Fibroblast of skin of right quadriceps (primary cell): Measurements from ENCODE around the gene LRRC3B.

Source experiments
- DNase-seq: peaks from one replicate; pipeline ENCODE4 v3.0.0-alpha.2; 2013

The LRRC3B gene

DNA sequence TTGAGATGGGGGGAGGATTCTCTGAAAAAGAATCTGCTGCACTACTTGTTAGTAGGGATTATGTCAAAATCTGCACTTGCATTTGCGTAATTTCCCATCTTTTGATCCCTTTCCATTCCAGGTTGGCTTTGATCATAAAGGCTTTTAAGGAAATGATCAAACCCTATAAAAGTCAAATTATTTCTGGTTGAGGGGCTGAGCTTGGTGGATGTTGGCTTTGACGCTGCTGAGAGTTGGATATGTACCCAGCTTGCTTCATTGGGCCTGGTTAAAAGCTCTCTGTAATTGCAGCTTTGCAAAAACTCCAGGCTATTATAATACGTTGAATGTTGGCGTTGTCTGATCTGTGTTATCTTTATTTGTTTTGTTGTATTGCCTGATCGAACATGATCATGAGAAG is 12.0 kb downstream of the LRRC3B start:
- no peak for DNase-seq

GRCh38 chr3:26636096-26636727 is 13.6 kb downstream of the LRRC3B start:
- DNase-seq: no peak

GRCh38 chr3:26637698-26638097 is 15.1 kb downstream of the LRRC3B start:
- no peak for DNase-seq

- no peak for DNase-seq
These were observed 15.5 kb downstream of the LRRC3B start for GRCh38 chr3:26638113-26638512.

- DNase-seq: no peak
These were observed 16.8 kb downstream of the LRRC3B start for GRCh38 chr3:26639339-26639738.

GRCh38 chr3:26647078-26647477 is 24.5 kb downstream of the LRRC3B start:
- no peak for DNase-seq

DNA sequence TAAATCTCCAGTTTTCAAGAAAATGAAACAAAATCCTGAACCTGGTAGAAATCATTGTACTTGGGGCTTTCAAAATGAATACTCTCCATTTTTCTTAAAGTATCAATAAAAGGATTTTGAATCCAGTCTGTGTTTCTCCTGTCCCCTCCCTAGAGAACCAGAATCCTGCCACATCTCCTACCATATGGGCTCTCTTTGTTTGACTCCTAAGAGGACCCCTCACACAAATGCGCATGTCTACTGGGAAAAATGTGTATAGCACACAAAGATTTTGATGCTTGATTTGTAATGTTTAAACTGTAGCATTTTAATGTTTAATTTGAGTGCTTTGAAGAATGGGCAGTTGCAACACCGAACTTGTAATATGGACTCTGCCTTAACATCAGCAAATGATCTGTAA is 25.9 kb downstream of the LRRC3B start:
- no peak for DNase-seq

- DNase-seq: no peak
These were observed 29.6 kb downstream of the LRRC3B start for GRCh38 chr3:26652164-26652563.

DNA sequence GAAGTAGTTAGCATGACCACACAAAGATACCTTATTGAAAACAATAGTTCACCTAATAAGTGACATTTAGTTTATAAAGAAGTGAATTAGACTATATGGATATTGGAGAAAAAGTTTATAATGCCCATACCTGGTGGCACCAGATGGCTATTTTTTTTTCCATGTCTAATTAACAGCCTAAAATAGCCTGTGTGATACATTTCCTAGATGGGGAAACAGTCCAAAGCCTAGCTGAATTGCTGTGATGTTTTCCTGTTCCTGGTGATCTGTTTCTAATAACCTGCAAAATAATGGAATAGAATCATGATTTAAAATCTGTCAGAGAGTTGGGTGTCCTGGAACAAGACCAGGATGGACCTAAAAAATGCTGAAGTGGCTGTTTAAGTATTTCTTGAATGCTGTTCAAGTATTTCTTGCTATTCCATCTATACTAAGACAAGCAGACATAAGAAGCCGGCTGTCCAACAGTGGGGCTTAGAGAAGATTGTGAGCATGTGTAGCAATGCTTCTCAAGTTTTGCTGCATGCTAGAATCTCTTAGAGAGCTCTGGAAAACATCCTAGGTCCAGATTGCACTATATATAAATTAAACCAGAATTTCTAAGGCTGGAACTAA is 31.3 kb downstream of the LRRC3B start:
- peak; percentile 1 for DNase-seq

DNA sequence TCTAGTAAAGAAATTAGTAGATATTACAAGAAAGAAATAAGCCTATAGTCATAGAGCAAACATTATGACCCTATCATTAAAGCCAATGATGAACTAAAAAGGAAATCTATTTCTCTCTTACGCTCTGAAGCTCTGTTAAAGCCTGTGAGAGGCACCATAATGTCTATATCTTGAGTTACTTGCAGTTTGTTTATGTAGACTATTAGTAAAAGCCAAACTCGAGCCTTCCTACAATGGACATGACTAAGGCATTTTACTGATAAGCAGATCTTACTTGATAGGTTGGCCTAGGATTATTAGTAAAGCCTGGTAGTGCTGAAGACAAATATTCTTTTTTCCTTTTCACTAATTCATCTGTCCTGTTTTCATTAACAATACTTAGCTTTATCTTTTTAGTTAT is 32.7 kb downstream of the LRRC3B start:
- no peak for DNase-seq

DNA sequence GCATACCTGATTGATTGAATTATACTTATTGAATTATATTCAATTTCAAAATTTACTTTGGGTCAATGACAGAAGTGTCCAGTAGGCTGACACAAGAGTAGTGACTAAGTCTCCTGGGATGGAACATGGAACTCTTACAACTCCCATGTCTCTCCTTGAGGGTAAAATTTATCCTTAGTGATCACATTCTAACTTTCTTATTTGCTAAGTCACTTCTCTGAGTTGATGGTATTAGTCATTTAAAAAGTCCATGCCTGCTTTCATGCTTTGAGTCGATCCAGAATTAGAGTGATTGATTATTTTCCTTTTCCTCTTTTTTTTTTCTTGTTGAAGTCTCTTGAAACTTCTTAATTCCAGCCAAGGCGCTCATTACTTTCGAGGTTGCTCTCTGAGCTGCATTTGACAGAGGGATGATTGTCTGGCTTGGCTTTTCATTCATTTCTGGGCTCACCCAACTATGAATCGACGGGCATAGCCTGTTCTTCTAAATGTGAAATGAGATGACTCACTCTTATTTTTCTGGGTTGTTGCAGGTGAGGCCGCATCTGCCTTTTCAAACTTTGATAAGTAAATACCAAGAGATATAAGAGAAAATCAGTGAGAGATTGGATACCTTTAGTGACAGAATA is 34.9 kb downstream of the LRRC3B start:
- DNase-seq: peak; percentile 7

- no peak for DNase-seq
These were observed 45.6 kb downstream of the LRRC3B start for GRCh38 chr3:26668171-26668570.

GRCh38 chr3:26668696-26669095 is 46.1 kb downstream of the LRRC3B start:
- no peak for DNase-seq

GRCh38 chr3:26675336-26675735 is 52.8 kb downstream of the LRRC3B start:
- DNase-seq: no peak

DNA sequence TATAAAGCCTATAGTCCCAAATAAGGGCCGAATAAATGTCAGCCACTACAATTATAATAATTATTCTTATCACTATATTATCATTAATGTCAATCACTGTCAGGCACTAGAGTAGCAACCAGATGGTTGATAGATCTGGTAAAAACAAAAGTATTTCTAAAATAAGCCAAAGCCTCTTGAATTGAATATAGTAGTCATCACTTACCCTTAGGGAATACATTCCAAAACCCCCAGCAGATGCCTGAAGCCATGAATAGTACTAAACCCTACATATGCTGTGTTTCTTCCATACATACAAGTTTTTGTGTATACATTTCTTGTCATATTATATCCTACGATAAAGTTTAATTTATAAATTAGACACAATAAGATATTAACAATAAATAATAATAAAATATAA is 59.1 kb downstream of the LRRC3B start:
- DNase-seq: no peak

DNA sequence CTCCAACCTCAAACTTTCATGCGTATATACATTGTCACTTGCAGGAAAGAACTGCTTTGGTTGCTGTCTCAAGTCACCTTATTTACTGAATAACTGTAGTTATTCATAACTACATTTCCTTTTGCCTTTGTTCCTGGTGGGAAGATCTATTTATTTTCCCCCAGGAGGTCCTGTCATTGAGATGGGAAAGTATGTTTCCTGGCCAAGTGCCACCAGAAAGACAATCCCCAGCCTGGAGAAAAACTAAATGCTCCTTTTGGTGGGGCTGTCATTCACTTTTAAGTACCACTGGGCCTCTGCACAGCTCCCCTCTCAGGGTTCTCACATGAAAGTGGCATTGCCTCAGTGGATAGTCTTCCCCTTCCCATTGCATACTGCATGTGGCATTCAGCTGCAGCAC is 59.8 kb downstream of the LRRC3B start:
- DNase-seq: no peak

DNA sequence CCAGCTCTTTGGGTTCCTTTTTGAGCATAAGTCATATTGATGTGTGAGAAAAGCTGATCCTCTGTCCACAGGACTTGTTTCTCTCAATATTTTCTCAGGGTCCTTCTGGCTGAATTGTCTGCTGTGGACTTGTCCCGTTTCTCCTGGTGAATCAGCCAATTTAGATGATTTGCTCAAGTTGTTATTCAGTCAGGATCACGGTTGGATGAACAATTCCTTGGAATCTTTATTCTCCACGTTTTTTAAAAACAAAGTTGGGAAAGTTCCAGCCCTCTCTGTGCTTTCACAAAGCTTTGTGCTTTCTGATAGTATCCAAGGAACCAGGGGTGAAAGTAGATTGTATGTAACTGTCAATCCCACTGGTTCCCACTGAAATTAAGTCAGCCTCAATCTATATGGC is 61.3 kb downstream of the LRRC3B start:
- DNase-seq: no peak

DNA sequence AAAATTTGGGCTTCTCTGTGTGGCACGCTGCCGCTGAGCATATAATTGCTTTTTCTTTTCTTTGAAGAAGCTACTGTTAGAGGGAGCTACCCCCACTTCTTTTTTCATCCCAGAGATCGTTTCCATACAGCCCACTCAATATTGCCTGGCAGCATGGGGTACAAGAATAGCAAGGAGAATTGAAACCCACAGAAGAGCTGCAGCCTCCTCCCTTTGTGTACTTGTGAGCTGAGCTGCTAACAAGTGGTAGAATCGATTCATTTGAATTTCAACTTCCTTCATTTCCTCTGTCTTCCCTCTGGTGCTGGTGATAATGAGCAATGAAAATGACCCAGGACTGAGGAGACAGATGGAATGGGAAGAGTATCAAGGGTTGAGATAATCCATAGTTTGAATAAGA is 64.9 kb downstream of the LRRC3B start:
- no peak for DNase-seq

DNA sequence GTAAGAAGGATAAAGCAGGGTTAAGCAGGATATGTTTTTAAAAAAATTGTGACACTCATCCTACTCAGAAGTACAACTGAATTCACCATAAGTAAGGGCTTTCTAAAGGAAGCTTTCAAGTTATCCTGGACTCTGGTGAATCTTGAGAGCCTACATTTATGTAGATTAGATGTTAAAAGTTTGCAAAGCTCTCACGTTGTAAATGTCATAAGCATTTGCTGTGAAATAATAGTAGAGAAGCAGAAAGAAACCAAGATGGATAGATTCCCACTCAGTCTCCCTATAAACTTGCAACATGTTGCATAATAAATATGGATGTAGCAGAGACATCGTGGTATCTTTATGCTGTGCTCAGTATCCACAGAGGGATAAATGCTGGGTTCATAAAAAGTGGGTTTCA is 77.0 kb downstream of the LRRC3B start:
- DNase-seq: no peak

- no peak for DNase-seq
These were observed 80.9 kb downstream of the LRRC3B start for GRCh38 chr3:26703519-26703918.

DNA sequence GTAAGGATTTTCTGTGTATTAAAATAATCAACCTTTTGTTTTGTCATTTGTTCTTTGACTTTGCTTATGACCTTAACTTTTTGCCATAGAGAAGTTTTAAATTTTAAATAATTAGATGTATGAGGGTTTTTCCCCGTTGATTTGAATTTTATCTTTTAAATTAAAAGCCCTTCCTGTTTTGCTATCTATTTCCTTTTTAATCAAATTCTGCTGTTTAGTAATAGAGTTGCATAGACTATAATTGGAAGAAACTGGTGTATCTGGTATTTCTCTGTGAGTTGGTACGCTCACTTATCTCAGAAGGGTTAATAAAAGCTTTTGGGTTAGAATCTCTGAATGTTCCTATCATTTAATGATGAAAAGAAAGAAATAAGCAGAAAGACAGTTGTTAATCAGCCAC is 82.2 kb downstream of the LRRC3B start:
- no peak for DNase-seq

DNA sequence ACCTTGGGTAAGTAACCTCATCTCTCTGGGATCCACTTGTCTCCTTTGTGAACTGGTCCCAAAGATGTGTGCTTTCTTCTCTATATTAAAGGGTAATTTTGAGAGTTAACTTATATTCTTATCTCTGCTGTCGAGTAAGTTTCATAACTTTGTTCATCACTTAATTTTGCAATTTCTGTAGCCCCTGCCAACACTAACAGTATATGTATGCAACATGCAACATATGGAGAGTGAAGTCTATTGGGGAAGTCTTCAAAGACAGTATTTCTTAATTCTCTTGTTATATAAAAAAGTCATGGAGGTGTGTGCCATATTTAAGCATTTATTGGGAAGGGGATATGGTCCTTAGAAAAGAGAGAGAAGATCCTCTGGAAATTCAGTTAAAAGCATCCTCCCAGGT is 85.9 kb downstream of the LRRC3B start:
- no peak for DNase-seq

DNA sequence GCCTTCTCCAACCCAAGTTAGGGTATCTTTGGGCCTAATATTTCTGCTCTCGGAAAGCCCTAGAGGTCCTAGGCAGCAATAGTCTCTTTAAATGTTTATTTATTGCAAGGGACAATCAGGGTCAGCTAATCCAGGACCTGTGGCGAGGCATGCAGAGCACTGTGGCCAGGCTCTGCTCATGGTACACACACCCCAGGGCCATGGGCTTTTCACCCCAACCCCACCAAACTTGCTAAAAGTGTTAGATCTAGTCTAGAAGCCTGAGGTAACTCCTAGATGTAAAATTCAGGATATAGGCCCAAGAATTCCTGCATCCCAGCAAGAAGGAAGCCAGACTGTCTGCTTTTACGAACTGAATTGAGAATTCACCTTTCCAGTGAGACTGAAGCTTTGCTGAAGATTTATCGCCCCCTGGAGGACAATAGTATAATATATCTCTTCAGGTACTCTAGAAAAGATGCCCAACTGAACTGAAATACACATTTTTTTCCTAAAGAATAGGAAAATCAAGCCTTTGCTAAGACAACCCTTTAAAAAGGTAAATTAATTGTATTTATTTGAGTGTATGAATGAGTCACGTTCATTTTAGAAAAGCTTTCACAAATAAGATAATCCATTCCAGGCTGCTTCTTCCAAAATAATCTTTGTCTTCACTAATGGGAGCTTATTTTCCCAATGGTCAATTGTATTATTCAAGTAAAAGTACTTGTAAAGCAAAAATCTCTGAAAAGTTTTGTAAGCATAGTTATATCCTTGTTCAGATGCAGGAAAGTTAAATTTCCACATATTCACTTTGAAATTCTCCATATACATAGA is 89.8 kb downstream of the LRRC3B start:
- DNase-seq: peak; percentile 11

GRCh38 chr3:26713091-26713490 is 90.5 kb downstream of the LRRC3B start:
- no peak for DNase-seq
